Keratinocyte (primary cell): Measurements from ENCODE around the gene CFAP77. TPM values are rescaled to one million over a fixed set of nuclear protein-coding genes. Genes with fewer than 3 reads are reported as not detected.

Experiments used
- DNase-seq: peaks from one replicate; pipeline ENCODE4 v3.0.0-alpha.2; 2011; ENCODE audit warnings: low read depth, missing footprints, low spot score
- FAIRE-seq: peaks from 2 replicates; lab custom pipeline; 2011; peaks lifted over from hg19 to GRCh38; lab: Jason Lieb, UNC
- H2AFZ ChIP-seq: 2 replicates; pipeline ENCODE4 v1.6.0; 2012; ENCODE audit warnings: low read length, control low read depth, inconsistent platforms; ENCODE audit not compliant: control insufficient read depth
- H3K27ac ChIP-seq: 2 replicates; pipeline ENCODE4 v1.5.1; 2011; ENCODE audit warnings: low read length; ENCODE audit not compliant: control insufficient read depth, insufficient read depth
- H3K27me3 ChIP-seq: 3 replicates; pipeline ENCODE4 v1.6.0; 2011; ENCODE audit warnings: low read length; ENCODE audit not compliant: control insufficient read depth, insufficient read depth; ENCODE audit errors: extremely low read depth
- H3K36me3 ChIP-seq, 2 experiments: 2 replicates in 1 of 2; 3 replicates in 1 of 2; pipeline ENCODE4 v1.5.1; 2011; ENCODE audit warnings: low read length in 2 of 2, mild to moderate bottlenecking in 1 of 2; ENCODE audit not compliant: control insufficient read depth in 2 of 2, insufficient read depth in 2 of 2; ENCODE audit errors: extremely low read depth in 1 of 2
- H3K4me1 ChIP-seq: 3 replicates; pipeline ENCODE4 v1.5.1; 2011; ENCODE audit warnings: low read length; ENCODE audit not compliant: control insufficient read depth, insufficient read depth; ENCODE audit errors: extremely low read depth
- H3K4me2 ChIP-seq: 3 replicates; pipeline ENCODE4 v1.6.0; 2011; ENCODE audit warnings: low read depth, low read length; ENCODE audit not compliant: control insufficient read depth, insufficient read depth; ENCODE audit errors: extremely low read depth
- H3K4me3 ChIP-seq, 3 experiments: fragments of 200-600 bp in 1 of 3; sonication (generic) in 1 of 3; 2 replicates in 2 of 3; 3 replicates in 1 of 3; pipeline ENCODE4 v1.5.1; 2011 to 2016; ENCODE audit warnings: low read length in 3 of 3, mild to moderate bottlenecking in 3 of 3, control low read depth in 2 of 3, inconsistent platforms in 1 of 3, low read depth in 1 of 3, mixed read lengths in 1 of 3, mixed run types in 1 of 3, moderate library complexity in 1 of 3; ENCODE audit not compliant: control insufficient read depth in 2 of 3, insufficient read depth in 2 of 3; ENCODE audit errors: extremely low read depth in 1 of 3
- H3K79me2 ChIP-seq: 2 replicates; pipeline ENCODE4 v1.6.0; 2012; ENCODE audit warnings: low read length; ENCODE audit not compliant: control insufficient read depth, insufficient read depth
- H3K9ac ChIP-seq: 3 replicates; pipeline ENCODE4 v1.6.0; 2011; ENCODE audit warnings: low read length; ENCODE audit not compliant: control insufficient read depth, insufficient read depth; ENCODE audit errors: extremely low read depth
- H3K9me1 ChIP-seq: 3 replicates; pipeline ENCODE4 v1.6.0; 2011; ENCODE audit warnings: low read length; ENCODE audit not compliant: control insufficient read depth, insufficient read depth; ENCODE audit errors: extremely low read depth
- H3K9me3 ChIP-seq: 2 replicates; pipeline ENCODE4 v1.5.1; 2012; ENCODE audit warnings: low read depth, low read length; ENCODE audit not compliant: control insufficient read depth
- H4K20me1 ChIP-seq: 3 replicates; pipeline ENCODE4 v1.6.0; 2011; ENCODE audit warnings: low read length; ENCODE audit not compliant: control insufficient read depth, insufficient read depth; ENCODE audit errors: extremely low read depth
- EZH2 ChIP-seq: IDR thresholded peaks from one replicate; pipeline ENCODE4 v1.6.1; 2012; ENCODE audit warnings: inconsistent platforms, mild to moderate bottlenecking, low read length, moderate library complexity
- dilution Hi-C: fragments of 300-500 bp; cut with MboI; formaldehyde crosslinking; loops from one replicate; pipeline ENCODE4 v1.7.0; 2020; ENCODE audit warnings: low sequenced_read_pairs; ENCODE audit not compliant: extremely low pct_ligation_motif_present
- polyA plus RNA-seq, 5 experiments: library from polyadenylated mRNA; depleted of rRNA in 3 of 5; stranded (reverse) in 3 of 5; stranded (forward) in 1 of 5; unstranded in 1 of 5; fragments of >200 nt; gene quantifications; 1 replicate in 1 of 5; 2 replicates in 3 of 5; 3 replicates in 1 of 5; pipeline versions ENCODE4 v1.2.1 to v1.2.3, GENCODE V29; 2011 to 2012; ENCODE audit warnings: missing spikeins in 2 of 5, low read depth in 1 of 5, low replicate concordance in 1 of 5
- TF ChIP-seq, protein P1 (sequence below), 3 experiments: IDR thresholded peaks in 1 of 3; conservative IDR thresholded peaks in 1 of 3; optimal IDR thresholded peaks in 1 of 3; 2 replicates in 2 of 3; 3 replicates in 1 of 3; pipeline versions ENCODE3 to v1.5.1; 2011; ENCODE audit warnings: low read length in 3 of 3, mild to moderate bottlenecking in 3 of 3, moderate library complexity in 2 of 3, control low read depth in 1 of 3, inconsistent platforms in 1 of 3; ENCODE audit not compliant: insufficient read depth in 2 of 3; ENCODE audit errors: extremely low read depth in 1 of 3

The CFAP77 gene
- polyA plus RNA-seq, 1 donor (not counting 4 experiments of a cell fraction or from before 2014, with no cell fraction given) = not detected

DNA sequence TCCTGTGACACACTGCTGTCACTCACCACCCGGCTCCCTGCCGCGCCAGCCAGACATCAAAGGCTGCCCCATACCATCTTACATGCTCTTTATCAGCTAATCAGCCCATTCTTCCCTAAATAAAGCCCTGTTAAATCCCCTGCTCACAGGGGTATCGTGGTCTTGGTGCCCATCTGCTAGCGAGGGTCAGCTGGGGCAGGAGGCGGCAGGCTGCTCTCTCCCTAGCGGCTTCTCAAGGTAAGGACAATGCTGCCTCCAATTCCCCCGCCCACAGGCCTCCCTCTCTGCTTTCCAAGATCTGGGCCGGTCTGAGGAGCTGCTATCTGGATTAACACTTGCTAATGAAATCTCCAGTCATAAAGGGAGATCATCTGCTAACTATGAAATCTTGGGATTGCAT is 199.2 kb downstream of the CFAP77 start:
- Histone ChIP-seq H2AFZ (no peak overlapping the region), H3K79me2 (no peaks in the 10 kb centered on the region), H3K9ac (no peak overlapping the region), H4K20me1 (no peaks in the 10 kb centered on the region), H3K9me1 (no peaks in the 10 kb centered on the region), H3K27me3 (no peaks in the 10 kb centered on the region), H3K27ac (no peak overlapping the region), H3K4me2 (no peak overlapping the region), H3K4me1 (no peaks in the 10 kb centered on the region), H3K4me3 (no peak overlapping the region), H3K9me3 (no peaks in the 10 kb centered on the region), H3K36me3 (peaks cover 37 to 52% of the 10 kb centered on the region in 2 experiments)
- dilution Hi-C loops = no loop called here
- no peak for DNase-seq
- no peak for FAIRE-seq
- TF ChIP-seq, protein P1, sequence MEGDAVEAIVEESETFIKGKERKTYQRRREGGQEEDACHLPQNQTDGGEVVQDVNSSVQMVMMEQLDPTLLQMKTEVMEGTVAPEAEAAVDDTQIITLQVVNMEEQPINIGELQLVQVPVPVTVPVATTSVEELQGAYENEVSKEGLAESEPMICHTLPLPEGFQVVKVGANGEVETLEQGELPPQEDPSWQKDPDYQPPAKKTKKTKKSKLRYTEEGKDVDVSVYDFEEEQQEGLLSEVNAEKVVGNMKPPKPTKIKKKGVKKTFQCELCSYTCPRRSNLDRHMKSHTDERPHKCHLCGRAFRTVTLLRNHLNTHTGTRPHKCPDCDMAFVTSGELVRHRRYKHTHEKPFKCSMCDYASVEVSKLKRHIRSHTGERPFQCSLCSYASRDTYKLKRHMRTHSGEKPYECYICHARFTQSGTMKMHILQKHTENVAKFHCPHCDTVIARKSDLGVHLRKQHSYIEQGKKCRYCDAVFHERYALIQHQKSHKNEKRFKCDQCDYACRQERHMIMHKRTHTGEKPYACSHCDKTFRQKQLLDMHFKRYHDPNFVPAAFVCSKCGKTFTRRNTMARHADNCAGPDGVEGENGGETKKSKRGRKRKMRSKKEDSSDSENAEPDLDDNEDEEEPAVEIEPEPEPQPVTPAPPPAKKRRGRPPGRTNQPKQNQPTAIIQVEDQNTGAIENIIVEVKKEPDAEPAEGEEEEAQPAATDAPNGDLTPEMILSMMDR (optimal IDR thresholded peaks at IDR 0.05 in 1 of 3, IDR thresholded peaks at IDR 0.05 in 1 of 3, conservative IDR thresholded peaks at IDR 0.05 in 1 of 3; ENCODE audit: extremely low read depth in 1 of 3, insufficient read depth in 2 of 3, low read length in 3 of 3) = no peak

DNA sequence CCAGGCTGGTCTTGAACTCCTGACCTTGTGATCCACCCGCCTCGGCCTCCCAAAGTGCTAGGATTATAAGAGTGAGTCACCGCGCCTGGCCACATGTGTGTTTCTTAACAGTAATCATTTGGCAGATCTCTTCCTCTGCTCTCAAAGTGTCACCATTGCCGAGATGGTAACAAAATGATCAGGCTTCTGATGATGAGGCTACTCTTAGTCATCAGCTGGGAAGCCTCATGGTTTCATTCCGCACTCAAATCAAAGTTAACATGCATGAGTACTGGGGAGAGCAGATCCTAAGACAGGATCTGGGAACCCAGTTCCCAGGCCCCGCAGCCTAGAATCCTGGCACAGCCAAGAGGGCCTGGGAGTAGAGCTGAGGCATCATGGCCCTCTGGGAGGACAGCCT is 199.8 kb downstream of the CFAP77 start:
- H3K9me3 ChIP-seq = no peaks in the 10 kb centered on the region
- H3K4me1 ChIP-seq = no peaks in the 10 kb centered on the region
- FAIRE-seq = peak; percentile 13
- TF ChIP-seq, protein P1 (optimal IDR thresholded peaks at IDR 0.05 in 1 of 3, IDR thresholded peaks at IDR 0.05 in 1 of 3, conservative IDR thresholded peaks at IDR 0.05 in 1 of 3; ENCODE audit: extremely low read depth in 1 of 3, insufficient read depth in 2 of 3, low read length in 3 of 3) = no peak
- no peak for TF ChIP-seq EZH2
- H3K36me3 ChIP-seq = peaks cover 40 to 54% of the 10 kb centered on the region in 2 experiments
- H4K20me1 ChIP-seq = no peaks in the 10 kb centered on the region
- no peak for DNase-seq
- no peaks in the 10 kb centered on the region for H3K79me2 ChIP-seq
- no peak overlapping the region for H2AFZ ChIP-seq
- H3K27ac ChIP-seq = no peak overlapping the region
- no peaks in the 10 kb centered on the region for H3K9me1 ChIP-seq
- no peak overlapping the region for H3K4me2 ChIP-seq
- H3K4me3 ChIP-seq = no peak overlapping the region
- dilution Hi-C loops = no loop called here
- no peaks in the 10 kb centered on the region for H3K27me3 ChIP-seq
- H3K9ac ChIP-seq = no peak overlapping the region
